B cell (primary cell): ENCODE data around the gene LIMCH1. TPM values are rescaled to one million over a fixed set of nuclear protein-coding genes. Genes with fewer than 3 reads are reported as not detected.

Source experiments
- ATAC-seq: fragments of 200-7000 bp; cut with Tn5 transposase; one replicate; pipeline ENCODE4 v1.10.0; 2021; ENCODE audit warnings: low read depth, mild to moderate bottlenecking, moderate number of reproducible peaks, moderate library complexity
- CTCF ChIA-PET: fragments of 350-600 bp; sonication (Branson Sonifier 250); formaldehyde crosslinking; loops from one replicate; lab custom pipeline; 2021; ENCODE audit warnings: antibody characterized with exemption, inconsistent platforms; lab: Charles Lee
- POLR2A ChIA-PET: fragments of 350-600 bp; sonication (Branson Sonifier 250); formaldehyde crosslinking; loops from one replicate; lab custom pipeline; 2021; ENCODE audit warnings: antibody characterized with exemption; lab: Charles Lee
- DNase-seq: peaks from one replicate; pipeline ENCODE4 v3.0.0; 2013
- H2AFZ ChIP-seq: 2 replicates; pipeline ENCODE4 v1.6.1; 2012; ENCODE audit warnings: mild to moderate bottlenecking, low read depth, low read length; ENCODE audit not compliant: insufficient read depth, poor library complexity, severe bottlenecking
- H3K27ac ChIP-seq, 2 donors: 1 replicate in 1 of 2; 2 replicates in 1 of 2; pipeline ENCODE4 v1.5.1; 2012 to 2013; ENCODE audit warnings: low read length in 2 of 2, mild to moderate bottlenecking in 2 of 2, moderate library complexity in 1 of 2
- H3K27me3 ChIP-seq, 4 experiments: fragments of 200-600 bp in 1 of 4; sonication (generic) in 1 of 4; replicated peaks in 1 of 4; 1 replicate in 2 of 4; 2 replicates in 2 of 4; pipeline versions ENCODE4 v1.6.1 to v1.7.0; 2013 to 2016; ENCODE audit warnings: low read length in 3 of 4, mild to moderate bottlenecking in 2 of 4, mixed read lengths in 1 of 4, moderate library complexity in 1 of 4; ENCODE audit not compliant: insufficient read depth in 4 of 4, control insufficient read depth in 3 of 4; ENCODE audit errors: control extremely low read depth in 1 of 4
- H3K36me3 ChIP-seq, 2 experiments: replicated peaks in 1 of 2; 1 replicate in 1 of 2; 2 replicates in 1 of 2; pipeline versions ENCODE4 v1.6.1 to v1.7.1; 2013; ENCODE audit warnings: low read length in 1 of 2; ENCODE audit not compliant: insufficient read depth in 2 of 2, control insufficient read depth in 1 of 2; ENCODE audit errors: control extremely low read depth in 1 of 2, extremely low read depth in 1 of 2
- H3K4me1 ChIP-seq, 2 donors: fragments of 200-600 bp in 1 of 2; sonication (generic) in 1 of 2; 1 replicate in 1 of 2; 2 replicates in 1 of 2; pipeline versions ENCODE4 v1.5.1 to v1.6.1; 2013 to 2017; ENCODE audit warnings: low read length in 2 of 2; ENCODE audit not compliant: control insufficient read depth in 2 of 2, insufficient read depth in 2 of 2
- H3K4me2 ChIP-seq: replicated peaks from 2 replicates; pipeline ENCODE3; 2012; ENCODE audit warnings: mild to moderate bottlenecking, low read depth, low read length; ENCODE audit not compliant: poor library complexity, severe bottlenecking
- H3K4me3 ChIP-seq, 5 experiments: fragments of 200-600 bp in 1 of 5; sonication (generic) in 1 of 5; 1 replicate in 3 of 5; 2 replicates in 2 of 5; pipeline versions ENCODE4 v1.5.1 to v1.7.0; 2011 to 2016; ENCODE audit warnings: low read length in 4 of 5, mild to moderate bottlenecking in 4 of 5, low read depth in 2 of 5, control low read depth in 1 of 5, moderate library complexity in 1 of 5; ENCODE audit not compliant: insufficient read depth in 1 of 5; ENCODE audit errors: control extremely low read depth in 1 of 5, extremely low read depth in 1 of 5
- H3K79me2 ChIP-seq: fragments of 200-600 bp; sonication (generic); one replicate; pipeline ENCODE4 v1.6.0; 2016; ENCODE audit warnings: low read length; ENCODE audit not compliant: control insufficient read depth, insufficient read depth
- H3K9ac ChIP-seq: fragments of 200-600 bp; sonication (generic); 2 replicates; pipeline ENCODE4 v1.6.1; 2017; ENCODE audit warnings: mild to moderate bottlenecking, low read length, moderate library complexity
- H3K9me3 ChIP-seq, 3 donors: one replicate each; pipeline versions ENCODE4 v1.6.1 to v1.7.1; 2013; ENCODE audit warnings: low read length in 2 of 3; ENCODE audit not compliant: control insufficient read depth in 2 of 3, insufficient read depth in 1 of 3; ENCODE audit errors: control extremely low read depth in 1 of 3
- H4K20me1 ChIP-seq: 2 replicates; pipeline ENCODE4 v1.6.0; 2012; ENCODE audit warnings: mild to moderate bottlenecking, low read length; ENCODE audit not compliant: insufficient read depth, control insufficient read depth, poor library complexity, severe bottlenecking
- H3K27ac Mint-ChIP-seq: one replicate; pipeline ENCODE4 v1.8.0; 2021; ENCODE audit warnings: mixed read lengths
- H3K27me3 Mint-ChIP-seq: one replicate; pipeline ENCODE4 v1.8.0; 2021; ENCODE audit warnings: mixed read lengths
- H3K4me1 Mint-ChIP-seq: one replicate; pipeline ENCODE4 v1.8.0; 2021; ENCODE audit warnings: mixed read lengths
- H3K4me3 Mint-ChIP-seq: one replicate; pipeline ENCODE4 v1.8.0; 2021; ENCODE audit warnings: mixed read lengths
- H3K9me3 Mint-ChIP-seq: one replicate; pipeline ENCODE4 v1.8.0; 2022; ENCODE audit warnings: mixed read lengths; ENCODE audit not compliant: insufficient read depth
- CTCF ChIP-seq: fragments of 200-600 bp; IDR thresholded peaks from one replicate; pipeline ENCODE4 v1.8.0; 2022; ENCODE audit warnings: antibody characterized with exemption, mild to moderate bottlenecking
- EZH2 ChIP-seq: IDR thresholded peaks from 2 replicates; pipeline ENCODE4 v1.6.1; 2012; ENCODE audit warnings: borderline replicate concordance, low read depth, mild to moderate bottlenecking, moderate library complexity, low read length; ENCODE audit not compliant: insufficient read depth, poor library complexity, severe bottlenecking
- WGBS: methylation state at CpG from one replicate; pipeline ENCODE4 v1.1.5; 2013; ENCODE audit warnings: missing lambda C conversion rate; ENCODE audit not compliant: insufficient coverage; 5-methylcytosine and 5-hydroxymethylcytosine counted together
- intact Hi-C: fragments of 100-400 bp; cut with micrococcal nuclease; formaldehyde crosslinking; loops from one replicate; pipeline ENCODE4 v1.10.0; 2022
- polyA plus RNA-seq: library from polyadenylated mRNA; depleted of rRNA; stranded (reverse); fragments of >200 nt; gene quantifications from 2 replicates; pipeline ENCODE4 v1.2.3, GENCODE V29; 2012
- total RNA-seq, 2 donors: library from RNA; stranded (reverse); fragments of 120-200 nt in 1 of 2; gene quantifications; 1 replicate in 1 of 2; 2 replicates in 1 of 2; pipeline versions ENCODE4 v1.2.3 to v1.2.4, GENCODE V29; 2013 to 2022

Gene LIMCH1
- total and polyA plus RNA-seq, 2 donors (not counting 1 experiment from before 2014, with no cell fraction given) = not detected

GRCh38 chr4:41725254-41725653 is 187.3 kb downstream of the LIMCH1 start:
- Histone ChIP-seq H3K36me3 (no peaks in the 10 kb centered on the region), H3K4me2 (no peak overlapping the region), H3K4me3 (no peak overlapping the region), H3K79me2 (no peaks in the 10 kb centered on the region), H3K9ac (no peak overlapping the region), H4K20me1 (no peaks in the 10 kb centered on the region), H3K27ac (no peak overlapping the region), H3K9me3 (peaks cover 1 to 4% (median 3%) of the 10 kb centered on the region in 3 donors), H3K27me3 (peaks cover 0 to 4% (median 0%) of the 10 kb centered on the region in 4 experiments), H3K4me1 (no peaks in the 10 kb centered on the region), H2AFZ (no peak overlapping the region)
- no peaks in the 10 kb centered on the region for H3K4me1 Mint-ChIP-seq
- H3K9me3 Mint-ChIP-seq = peaks cover 6% of the 10 kb centered on the region
- H3K27me3 Mint-ChIP-seq = peaks cover 25% of the 10 kb centered on the region
- DNase-seq (no peak), ATAC-seq (no peak)
- ChIA-PET CTCF (no interaction called here), POLR2A (no interaction called here)
- TF ChIP-seq CTCF (no peak), EZH2 (no peak)
- no CpG with 5 or more reads among the region's 1 CpG for WGBS
- H3K4me3 Mint-ChIP-seq = no peak overlapping the region
- intact Hi-C loops = no loop called here
- H3K27ac Mint-ChIP-seq = no peak overlapping the region

GRCh38 chr4:41727861-41728572 is 190.1 kb downstream of the LIMCH1 start:
- H3K27ac ChIP-seq = no peak overlapping the region
- DNase-seq (no peak), ATAC-seq (no peak)
- intact Hi-C loops = no loop called here
- peaks cover 1 to 4% (median 3%) of the 10 kb centered on the region in 3 donors for H3K9me3 ChIP-seq
- H3K27me3 Mint-ChIP-seq = peaks cover 14% of the 10 kb centered on the region
- H3K9me3 Mint-ChIP-seq = peaks cover 8% of the 10 kb centered on the region
- no peaks in the 10 kb centered on the region for H3K79me2 ChIP-seq
- POLR2A ChIA-PET = no interaction called here
- H3K27me3 ChIP-seq = peaks cover 0 to 7% (median 0%) of the 10 kb centered on the region in 4 experiments
- TF ChIP-seq CTCF (no peak), EZH2 (no peak)
- H3K4me2 ChIP-seq = no peak overlapping the region
- WGBS = 82% methylated on average over 2 of the region's 4 CpGs
- no peak overlapping the region for H2AFZ ChIP-seq
- H3K9ac ChIP-seq = no peak overlapping the region
- CTCF ChIA-PET = no interaction called here
- H3K4me3 ChIP-seq = no peak overlapping the region
- no peaks in the 10 kb centered on the region for H3K36me3 ChIP-seq
- no peaks in the 10 kb centered on the region for H3K4me1 ChIP-seq
- no peak overlapping the region for H3K4me3 Mint-ChIP-seq
- no peaks in the 10 kb centered on the region for H4K20me1 ChIP-seq
- no peak overlapping the region for H3K27ac Mint-ChIP-seq
- H3K4me1 Mint-ChIP-seq = no peaks in the 10 kb centered on the region
